Adrenal gland (tissue), 12 donors: Measurements from ENCODE around the gene NOD2. TPM values are rescaled to one million over a fixed set of nuclear protein-coding genes. Genes with fewer than 3 reads are reported as not detected.

Source experiments
- DNase-seq, 7 donors: peaks; one replicate each; pipeline ENCODE4 v3.0.0-alpha.2; 2019 to 2020
- H3K27ac ChIP-seq, 5 donors: fragments of 200-600 bp; sonication (generic) in 4 of 5; 1 replicate in 3 of 5; 2 replicates in 2 of 5; pipeline versions ENCODE4 v1.5.1 to v1.8.0; 2016 to 2020; ENCODE audit warnings: mild to moderate bottlenecking in 1 of 5
- H3K27me3 ChIP-seq: fragments of 200-600 bp; 2 replicates; pipeline ENCODE4 v1.8.0; 2021
- H3K36me3 ChIP-seq, 2 donors: fragments of 200-600 bp; replicated peaks in 1 of 2; 1 replicate in 1 of 2; 2 replicates in 1 of 2; pipeline versions ENCODE4 v1.5.1 to v1.8.0; 2018 to 2022
- H3K4me1 ChIP-seq, 2 donors: fragments of 200-600 bp; replicated peaks in 1 of 2; 1 replicate in 1 of 2; 2 replicates in 1 of 2; pipeline versions ENCODE4 v1.5.1 to v1.8.0; 2018 to 2021
- H3K4me3 ChIP-seq, 4 donors: fragments of 200-600 bp; sonication (generic) in 3 of 4; one replicate each; pipeline ENCODE4 v1.5.1; 2016 to 2018
- H3K9me3 ChIP-seq, 3 donors: fragments of 200-600 bp; sonication (generic) in 1 of 3; replicated peaks in 1 of 3; 1 replicate in 2 of 3; 2 replicates in 1 of 3; pipeline versions ENCODE4 v1.5.1 to v1.8.0; 2016 to 2021
- CTCF ChIP-seq, 6 experiments: fragments of 450-650 bp in 4 of 6; fragments of 200-600 bp in 2 of 6; sonication (generic) in 1 of 6; IDR thresholded peaks; 1 replicate in 5 of 6; 2 replicates in 1 of 6; pipeline versions ENCODE4 v1.5.1 to v1.8.0; 2016 to 2021; ENCODE audit warnings: antibody characterized with exemption in 6 of 6, mild to moderate bottlenecking in 2 of 6, moderate library complexity in 1 of 6
- POLR2A ChIP-seq, 2 donors: fragments of 450-650 bp; IDR thresholded peaks; one replicate each; pipeline ENCODE4 v1.6.1; 2017; ENCODE audit warnings: antibody characterized with exemption in 2 of 2, mild to moderate bottlenecking in 2 of 2, moderate library complexity in 1 of 2
- WGBS, 4 donors: extraction: QIAGEN DNeasy Blood & Tissue Kit in 2 of 4; methylation state at CpG; one replicate each; pipeline versions ENCODE4 v1.1.5 to v1.1.7; 2013 to 2017; 5-methylcytosine and 5-hydroxymethylcytosine counted together
- intact Hi-C, 2 donors: fragments of 100-400 bp; cut with DNase I; formaldehyde crosslinking; loops; one replicate each; pipeline versions ENCODE4 v1.14.1 to v1.15.0; 2022 to 2023
- microRNA-seq, 3 donors: library from miRNA; unstranded; fragments of <30 nt; microRNA quantifications; one replicate each; pipeline ENCODE4, GENCODE V29; 2017 to 2020
- polyA plus RNA-seq, 3 donors: library from polyadenylated mRNA; stranded (reverse); fragments of 200-250 nt in 2 of 3; fragments of 350-450 nt in 1 of 3; fragmentation: Illumina TruSeq in 1 of 3; extraction: RNeasy Lipid Tissue Mini Kit (QIAGEN cat#74804) in 1 of 3; gene quantifications; one replicate each; pipeline ENCODE4 v1.2.3, GENCODE V29; 2013 to 2014
- small RNA-seq, 2 donors: library from RNA; depleted of rRNA; stranded (forward); fragments of <200 nt; gene quantifications; one replicate each; pipeline ENCODE3, GENCODE V24; 2016
- total RNA-seq, 9 donors: library from RNA; depleted of rRNA in 4 of 9; stranded (reverse); fragments of >200 nt in 4 of 9; fragments of 120-200 nt in 1 of 9; fragmentation: NEBNext Ultra II Directional in 1 of 9; extraction: Animal tissue kit (Norgen Biotek cat#: 25700) in 1 of 9; gene quantifications; one replicate each; pipeline versions ENCODE4 v1.1.0 to v1.2.4, GENCODE V29; 2013 to 2023
- donor health status: healthy with polysubstance abuse.
- donor health status: Bipolar disorder and iron deficiency.
- donor health status: DM: yes; HTN: yes; CAD: no.
- donor health status: DM: no; HTN: no; CAD: no.
- donor health status: DM: no; HTN: no; CAD: no.
- donor health status: DM: yes; HTN: yes; CAD: no.

Gene NOD2
- total and polyA plus RNA-seq, 12 donors = 0.12 to 3.7 (median 1.1) TPM

GRCh38 chr16:50778284-50779163, 85.1 kb downstream of the NOD2 start:
- intact Hi-C loops = no loop called here

GRCh38 chr16:50781043-50781442, 87.6 kb downstream of the NOD2 start:
- Histone ChIP-seq H3K9me3 (no peaks in the 10 kb centered on the region), H3K4me3 (no peak overlapping the region), H3K4me1 (no peaks in the 10 kb centered on the region), H3K27ac (no peak overlapping the region), H3K27me3 (no peaks in the 10 kb centered on the region), H3K36me3 (peaks cover 0 to 46% of the 10 kb centered on the region in 2 donors)
- intact Hi-C loops = no loop called here
- TF ChIP-seq POLR2A (IDR thresholded peaks at IDR 0.05) (no peak), CTCF (IDR thresholded peaks at IDR 0.05) (no peak)
- no peak for DNase-seq
- 87 to 92% (median 91%) methylated on average over 7 of the region's 7 CpGs for WGBS, 4 donors

More at GRCh38 chr16:50778284-50779163, 85.1 kb downstream of the NOD2 start:
- 53 to 74% (median 71%) methylated on average over 1 of the region's 1 CpG for WGBS, 4 donors
- Histone ChIP-seq H3K4me1 (no peaks in the 10 kb centered on the region), H3K27ac (no peak overlapping the region), H3K9me3 (no peaks in the 10 kb centered on the region), H3K27me3 (no peaks in the 10 kb centered on the region), H3K36me3 (peaks cover 0 to 34% of the 10 kb centered on the region in 2 donors), H3K4me3 (no peak overlapping the region)
- no peak for DNase-seq
- TF ChIP-seq POLR2A (IDR thresholded peaks at IDR 0.05) = no peak

GRCh38 chr16:50781518-50781917, 88.1 kb downstream of the NOD2 start:
- TF ChIP-seq POLR2A (IDR thresholded peaks at IDR 0.05) = no peak
- TF ChIP-seq CTCF (IDR thresholded peaks at IDR 0.05) = no peak
- DNase-seq = no peak
- Histone ChIP-seq H3K27me3 (no peaks in the 10 kb centered on the region), H3K4me1 (no peaks in the 10 kb centered on the region), H3K36me3 (peaks cover 0 to 49% of the 10 kb centered on the region in 2 donors), H3K27ac (no peak overlapping the region), H3K9me3 (no peaks in the 10 kb centered on the region), H3K4me3 (no peak overlapping the region)
- intact Hi-C loops = no loop called here
- WGBS, 4 donors = 86 to 94% (median 93%) methylated on average over 3 of the region's 3 CpGs

Small RNA genes lying within 50 kb of the gene (microRNA-seq; reads per million reads assigned to microRNA genes)
- 0.45 to 2.3 (median 1.9) reads per million in 3 donors for gene MIR3181

Small RNA genes lying within 50 kb of the gene (small RNA-seq; reads per million reads assigned to genes)
- 0.12 to 0.17 reads per million in 2 donors for gene MIR3181

Other genes with a start within 250 kb of the NOD2 start
- gene NKD1, start 145.2 kb upstream of the NOD2 start, total RNA-seq = 1 to 10 TPM in 8 of 9 donors, under 1 TPM in 1; 0.67 to 8.9 (median 7.0) TPM
- 1 to 10 TPM in 2 of 3 donors, under 1 TPM in 1; 0.84 to 1.8 (median 1.2) TPM for gene NKD1, start 145.2 kb upstream of the NOD2 start, polyA plus RNA-seq
- gene SNX20, start 12.3 kb upstream of the NOD2 start, total RNA-seq = 1 to 10 TPM in 7 of 9 donors, under 1 TPM in 2; 0.12 to 4.0 (median 2.8) TPM
- 1 to 10 TPM in 2 of 3 donors, under 1 TPM in 1; 0.93 to 3.3 (median 1.0) TPM for gene SNX20, start 12.3 kb upstream of the NOD2 start, polyA plus RNA-seq
- 10 to 100 TPM; 33.9 to 74.4 (median 49.3) TPM for gene CYLD, start 48.5 kb downstream of the NOD2 start, total RNA-seq
- gene CYLD, start 48.5 kb downstream of the NOD2 start, polyA plus RNA-seq = 10 to 100 TPM; 17.5 to 78.3 (median 31.8) TPM